ENCODE results near the gene OVOL1. TPM values are rescaled to one million over a fixed set of nuclear protein-coding genes. Genes with fewer than 3 reads are reported as not detected.
"Not testable (repeated sequence)": the region's sequence is repeated elsewhere in the genome, so short reads cannot be mapped to it uniquely, and the experiment has no call there.

OVOL1 gene
- total and polyA plus RNA-seq, 4 donors = 0.05 TPM; not detected in 3

GRCh38 chr11:65767406-65767805 is 19.5 kb upstream of the OVOL1 start:
- DNase-seq (ENCODE audit: low spot score) = no peak
- Histone ChIP-seq H3K9me3 (ENCODE audit: control insufficient read depth in 4 of 4, low read length in 3 of 4) (no peaks in the 10 kb centered on the region), H3K27me3 (ENCODE audit: control insufficient read depth in 4 of 4, insufficient read depth in 4 of 4, low read length in 3 of 4) (no peaks in the 10 kb centered on the region), H3K4me1 (ENCODE audit: control insufficient read depth in 4 of 4, insufficient read depth in 4 of 4, low read length in 3 of 4) (no peaks in the 10 kb centered on the region), H3K36me3 (ENCODE audit: control insufficient read depth in 4 of 4, insufficient read depth in 3 of 4, low read depth in 1 of 4, low read length in 3 of 4) (no peaks in the 10 kb centered on the region), H3K4me3 (ENCODE audit: low read depth in 1 of 3, low read length in 3 of 3) (no peak overlapping the region), H3K27ac (ENCODE audit: low read depth in 1 of 2, low read length in 2 of 2) (no peak overlapping the region), H3K9ac (ENCODE audit: low read depth in 1 of 2, low read length in 2 of 2) (no peak overlapping the region)
- WGBS = 86% methylated on average over 10 of the region's 10 CpGs
- TF ChIP-seq FOXA1 (IDR thresholded peaks at IDR 0.05) (no peak), YY1 (IDR thresholded peaks at IDR 0.05) (no peak), NR2F2 (IDR thresholded peaks at IDR 0.05) (no peak), GABPA (IDR thresholded peaks at IDR 0.05 in 1 of 2, conservative IDR thresholded peaks at IDR 0.05 in 1 of 2) (no peak), TAF1 (conservative IDR thresholded peaks at IDR 0.05) (no peak), JUND (IDR thresholded peaks at IDR 0.05) (no peak), EGR1 (IDR thresholded peaks at IDR 0.05; ENCODE audit: low read depth in 2 of 2) (no peak)
- TF ChIP-seq, protein P1, sequence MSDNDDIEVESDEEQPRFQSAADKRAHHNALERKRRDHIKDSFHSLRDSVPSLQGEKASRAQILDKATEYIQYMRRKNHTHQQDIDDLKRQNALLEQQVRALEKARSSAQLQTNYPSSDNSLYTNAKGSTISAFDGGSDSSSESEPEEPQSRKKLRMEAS (IDR thresholded peaks at IDR 0.05) = no peak
- TF ChIP-seq, protein P2, sequence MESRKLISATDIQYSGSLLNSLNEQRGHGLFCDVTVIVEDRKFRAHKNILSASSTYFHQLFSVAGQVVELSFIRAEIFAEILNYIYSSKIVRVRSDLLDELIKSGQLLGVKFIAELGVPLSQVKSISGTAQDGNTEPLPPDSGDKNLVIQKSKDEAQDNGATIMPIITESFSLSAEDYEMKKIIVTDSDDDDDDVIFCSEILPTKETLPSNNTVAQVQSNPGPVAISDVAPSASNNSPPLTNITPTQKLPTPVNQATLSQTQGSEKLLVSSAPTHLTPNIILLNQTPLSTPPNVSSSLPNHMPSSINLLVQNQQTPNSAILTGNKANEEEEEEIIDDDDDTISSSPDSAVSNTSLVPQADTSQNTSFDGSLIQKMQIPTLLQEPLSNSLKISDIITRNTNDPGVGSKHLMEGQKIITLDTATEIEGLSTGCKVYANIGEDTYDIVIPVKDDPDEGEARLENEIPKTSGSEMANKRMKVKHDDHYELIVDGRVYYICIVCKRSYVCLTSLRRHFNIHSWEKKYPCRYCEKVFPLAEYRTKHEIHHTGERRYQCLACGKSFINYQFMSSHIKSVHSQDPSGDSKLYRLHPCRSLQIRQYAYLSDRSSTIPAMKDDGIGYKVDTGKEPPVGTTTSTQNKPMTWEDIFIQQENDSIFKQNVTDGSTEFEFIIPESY (IDR thresholded peaks at IDR 0.05) = no peak
- TF ChIP-seq, protein P3, sequence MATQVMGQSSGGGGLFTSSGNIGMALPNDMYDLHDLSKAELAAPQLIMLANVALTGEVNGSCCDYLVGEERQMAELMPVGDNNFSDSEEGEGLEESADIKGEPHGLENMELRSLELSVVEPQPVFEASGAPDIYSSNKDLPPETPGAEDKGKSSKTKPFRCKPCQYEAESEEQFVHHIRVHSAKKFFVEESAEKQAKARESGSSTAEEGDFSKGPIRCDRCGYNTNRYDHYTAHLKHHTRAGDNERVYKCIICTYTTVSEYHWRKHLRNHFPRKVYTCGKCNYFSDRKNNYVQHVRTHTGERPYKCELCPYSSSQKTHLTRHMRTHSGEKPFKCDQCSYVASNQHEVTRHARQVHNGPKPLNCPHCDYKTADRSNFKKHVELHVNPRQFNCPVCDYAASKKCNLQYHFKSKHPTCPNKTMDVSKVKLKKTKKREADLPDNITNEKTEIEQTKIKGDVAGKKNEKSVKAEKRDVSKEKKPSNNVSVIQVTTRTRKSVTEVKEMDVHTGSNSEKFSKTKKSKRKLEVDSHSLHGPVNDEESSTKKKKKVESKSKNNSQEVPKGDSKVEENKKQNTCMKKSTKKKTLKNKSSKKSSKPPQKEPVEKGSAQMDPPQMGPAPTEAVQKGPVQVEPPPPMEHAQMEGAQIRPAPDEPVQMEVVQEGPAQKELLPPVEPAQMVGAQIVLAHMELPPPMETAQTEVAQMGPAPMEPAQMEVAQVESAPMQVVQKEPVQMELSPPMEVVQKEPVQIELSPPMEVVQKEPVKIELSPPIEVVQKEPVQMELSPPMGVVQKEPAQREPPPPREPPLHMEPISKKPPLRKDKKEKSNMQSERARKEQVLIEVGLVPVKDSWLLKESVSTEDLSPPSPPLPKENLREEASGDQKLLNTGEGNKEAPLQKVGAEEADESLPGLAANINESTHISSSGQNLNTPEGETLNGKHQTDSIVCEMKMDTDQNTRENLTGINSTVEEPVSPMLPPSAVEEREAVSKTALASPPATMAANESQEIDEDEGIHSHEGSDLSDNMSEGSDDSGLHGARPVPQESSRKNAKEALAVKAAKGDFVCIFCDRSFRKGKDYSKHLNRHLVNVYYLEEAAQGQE (IDR thresholded peaks at IDR 0.05) = no peak

GRCh38 chr11:65767806-65768205 is 19.1 kb upstream of the OVOL1 start:
- H3K4me1 ChIP-seq (ENCODE audit: control insufficient read depth in 4 of 4, insufficient read depth in 4 of 4, low read length in 3 of 4); H3K36me3 ChIP-seq (ENCODE audit: control insufficient read depth in 4 of 4, insufficient read depth in 3 of 4, low read depth in 1 of 4, low read length in 3 of 4); H3K9ac ChIP-seq (ENCODE audit: low read depth in 1 of 2, low read length in 2 of 2); H3K4me3 ChIP-seq (ENCODE audit: low read depth in 1 of 3, low read length in 3 of 3); DNase-seq (ENCODE audit: low spot score); H3K27me3 ChIP-seq (ENCODE audit: control insufficient read depth in 4 of 4, insufficient read depth in 4 of 4, low read length in 3 of 4); H3K9me3 ChIP-seq (ENCODE audit: control insufficient read depth in 4 of 4, low read length in 3 of 4); H3K27ac ChIP-seq (ENCODE audit: low read depth in 1 of 2, low read length in 2 of 2): not testable (repeated sequence)
- WGBS = 86% methylated on average over 5 of the region's 5 CpGs

DNA sequence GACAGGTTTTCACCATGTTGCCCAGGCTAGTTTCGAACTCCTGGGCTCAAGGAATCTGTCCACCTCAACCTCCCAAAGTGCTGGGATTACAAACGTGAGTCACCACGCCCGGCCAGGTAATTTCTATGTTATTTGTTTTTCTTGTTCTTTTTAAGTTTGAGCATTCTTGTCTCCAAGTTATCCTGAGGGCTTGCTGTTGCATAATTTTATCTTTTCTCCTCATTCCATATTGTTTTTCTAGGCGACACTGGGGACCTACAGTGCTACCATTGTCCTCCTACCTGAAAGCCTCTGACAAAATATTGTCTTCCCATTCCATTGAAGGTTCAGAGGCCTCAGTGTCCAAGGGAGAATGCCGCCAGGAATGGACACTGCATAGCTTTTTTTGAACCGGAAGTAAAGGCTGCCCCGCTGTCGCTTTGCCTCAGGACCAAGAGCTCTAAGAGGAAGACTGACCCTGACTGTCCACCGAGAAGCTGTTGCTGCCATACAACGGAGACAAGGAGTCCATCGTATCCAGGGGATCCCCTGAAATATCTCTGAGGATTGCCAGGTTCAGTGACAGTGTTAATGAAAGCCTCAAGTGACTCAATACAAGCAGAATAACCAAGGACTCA is 15.8 kb upstream of the OVOL1 start:
- Histone ChIP-seq H3K4me3 (ENCODE audit: low read depth in 1 of 3, low read length in 3 of 3) (no peak overlapping the region), H3K27ac (ENCODE audit: low read depth in 1 of 2, low read length in 2 of 2) (no peak overlapping the region), H3K9me3 (ENCODE audit: control insufficient read depth in 4 of 4, low read length in 3 of 4) (no peaks in the 10 kb centered on the region), H3K27me3 (ENCODE audit: control insufficient read depth in 4 of 4, insufficient read depth in 4 of 4, low read length in 3 of 4) (no peaks in the 10 kb centered on the region), H3K36me3 (ENCODE audit: control insufficient read depth in 4 of 4, insufficient read depth in 3 of 4, low read depth in 1 of 4, low read length in 3 of 4) (no peaks in the 10 kb centered on the region), H3K9ac (ENCODE audit: low read depth in 1 of 2, low read length in 2 of 2) (no peak overlapping the region), H3K4me1 (ENCODE audit: control insufficient read depth in 4 of 4, insufficient read depth in 4 of 4, low read length in 3 of 4) (peaks cover 0 to 3% (median 0%) of the 10 kb centered on the region in 4 donors)
- TF ChIP-seq RAD21 (IDR thresholded peaks at IDR 0.05) (no peak), FOXA1 (IDR thresholded peaks at IDR 0.05) (no peak), SP1 (IDR thresholded peaks at IDR 0.05) (no peak), JUND (IDR thresholded peaks at IDR 0.05) (no peak), RXRA (IDR thresholded peaks at IDR 0.05) (no peak), NR2F2 (IDR thresholded peaks at IDR 0.05) (no peak), HNF4G (IDR thresholded peaks at IDR 0.05) (no peak), FOXA2 (IDR thresholded peaks at IDR 0.05) (no peak)
- TF ChIP-seq, protein P2 (IDR thresholded peaks at IDR 0.05) = no peak
- TF ChIP-seq, protein P4, sequence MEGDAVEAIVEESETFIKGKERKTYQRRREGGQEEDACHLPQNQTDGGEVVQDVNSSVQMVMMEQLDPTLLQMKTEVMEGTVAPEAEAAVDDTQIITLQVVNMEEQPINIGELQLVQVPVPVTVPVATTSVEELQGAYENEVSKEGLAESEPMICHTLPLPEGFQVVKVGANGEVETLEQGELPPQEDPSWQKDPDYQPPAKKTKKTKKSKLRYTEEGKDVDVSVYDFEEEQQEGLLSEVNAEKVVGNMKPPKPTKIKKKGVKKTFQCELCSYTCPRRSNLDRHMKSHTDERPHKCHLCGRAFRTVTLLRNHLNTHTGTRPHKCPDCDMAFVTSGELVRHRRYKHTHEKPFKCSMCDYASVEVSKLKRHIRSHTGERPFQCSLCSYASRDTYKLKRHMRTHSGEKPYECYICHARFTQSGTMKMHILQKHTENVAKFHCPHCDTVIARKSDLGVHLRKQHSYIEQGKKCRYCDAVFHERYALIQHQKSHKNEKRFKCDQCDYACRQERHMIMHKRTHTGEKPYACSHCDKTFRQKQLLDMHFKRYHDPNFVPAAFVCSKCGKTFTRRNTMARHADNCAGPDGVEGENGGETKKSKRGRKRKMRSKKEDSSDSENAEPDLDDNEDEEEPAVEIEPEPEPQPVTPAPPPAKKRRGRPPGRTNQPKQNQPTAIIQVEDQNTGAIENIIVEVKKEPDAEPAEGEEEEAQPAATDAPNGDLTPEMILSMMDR (IDR thresholded peaks at IDR 0.05; ENCODE audit: low read depth, low read length, missing input control) = no peak
- no peak for DNase-seq (ENCODE audit: low spot score)
- 91% methylated on average over 12 of the region's 12 CpGs for WGBS

Measured in liver (tissue), 9 donors.